ENCODE results near the gene WDR64.

DNA sequence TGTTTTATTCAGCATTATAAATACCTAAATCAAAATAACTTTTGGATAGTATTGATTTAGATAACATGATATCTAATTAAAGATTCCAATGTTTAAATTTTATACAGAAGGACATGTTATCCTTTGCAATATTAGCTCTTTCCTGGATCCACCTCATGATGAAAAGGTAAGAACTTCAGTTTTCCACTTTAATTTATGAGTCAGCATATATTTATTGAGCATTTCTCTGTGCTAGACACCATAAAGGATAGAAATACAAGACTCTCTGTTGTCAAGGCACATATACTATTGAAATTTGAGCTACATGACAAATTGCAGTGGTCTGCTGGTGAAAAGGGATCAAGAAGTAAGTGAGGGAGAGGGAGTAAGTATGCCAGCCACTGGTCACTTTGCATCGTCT lies 127.8 kb downstream of the WDR64 start:
- TF ChIP-seq CTCF (IDR thresholded peaks at IDR 0.05) (no peak), POLR2A (IDR thresholded peaks at IDR 0.05) (no peak)
